SK-N-SH treated with all-trans-retinoic acid at 6 μM for 48 hours (cell line): ENCODE results near the gene CHST15.

Experiments used
- ARNTL ChIP-seq: fragments of 450-650 bp; formaldehyde crosslinking; IDR thresholded peaks from 2 replicates; pipeline ENCODE4 v1.5.0; 2020; ENCODE audit warnings: low read depth, mild to moderate bottlenecking, moderate library complexity, borderline replicate concordance
- PATZ1 ChIP-seq: fragments of 250-450 bp; sonication (Bioruptor Pico); IDR thresholded peaks from 2 replicates; pipeline ENCODE4 v1.8.0; 2020; ENCODE audit warnings: mild to moderate bottlenecking, moderate library complexity, borderline replicate concordance
- ZFP3 ChIP-seq: fragments of 250-450 bp; sonication (Bioruptor Pico); IDR thresholded peaks from 2 replicates; pipeline ENCODE4 v1.5.0; 2020; ENCODE audit warnings: mild to moderate bottlenecking, moderate library complexity
- ZNF565 ChIP-seq: fragments of 450-650 bp; formaldehyde crosslinking; conservative IDR thresholded peaks from 2 replicates; pipeline ENCODE4 v1.5.0; 2020; ENCODE audit warnings: low read depth, mild to moderate bottlenecking, moderate library complexity
- ZNF8 ChIP-seq: fragments of 450-650 bp; formaldehyde crosslinking; IDR thresholded peaks from 2 replicates; pipeline ENCODE4 v1.5.0; 2020; ENCODE audit warnings: mild to moderate bottlenecking, moderate library complexity

GRCh38 chr10:124112891-124113580, 19.6 kb upstream of the CHST15 start:
- TF ChIP-seq PATZ1 (CRISPR knock-in tag) (no peak), ZFP3 (no peak), ZNF565 (CRISPR knock-in tag) (no peak), ZNF8 (CRISPR knock-in tag) (no peak), ARNTL (CRISPR knock-in tag) (no peak)
